ENCODE results near the gene ZG16. TPM values are rescaled to one million over a fixed set of nuclear protein-coding genes. Genes with fewer than 3 reads are reported as not detected.

Gene ZG16
- total RNA-seq, 1 donor from 2014 or later: not detected

Other genes starting within 250 kb of the ZG16 start
- gene SPN, start 115.0 kb upstream of the ZG16 start, total RNA-seq: 5.4 TPM
- gene QPRT, start 99.1 kb upstream of the ZG16 start, total RNA-seq: 26.3 TPM
- gene C16orf54, start 32.3 kb upstream of the ZG16 start, total RNA-seq: 2.2 TPM
- gene KIF22, start 12.5 kb downstream of the ZG16 start, total RNA-seq: 16.9 TPM
- 123 TPM for gene MAZ, start 28.3 kb downstream of the ZG16 start, total RNA-seq
- 26.3 TPM for gene PRRT2, start 33.9 kb downstream of the ZG16 start, total RNA-seq
- 29.7 TPM for gene PAGR1, start 37.9 kb downstream of the ZG16 start, total RNA-seq
- gene MVP, start 42.2 kb downstream of the ZG16 start, total RNA-seq: 123 TPM
- gene CDIPT, start 85.0 kb downstream of the ZG16 start, total RNA-seq: 58.4 TPM
- gene SEZ6L2, start 121.3 kb downstream of the ZG16 start, total RNA-seq: 3.1 TPM
- gene ASPHD1, start 122.2 kb downstream of the ZG16 start, total RNA-seq: 5.0 TPM
- gene KCTD13, start 148.0 kb downstream of the ZG16 start, total RNA-seq: 30.4 TPM
- gene TMEM219, start 183.8 kb downstream of the ZG16 start, total RNA-seq: 82.4 TPM
- gene TAOK2, start 195.6 kb downstream of the ZG16 start, total RNA-seq: 51.8 TPM
- 11.1 TPM for gene HIRIP3, start 217.4 kb downstream of the ZG16 start, total RNA-seq
- 59.2 TPM for gene INO80E, start 218.0 kb downstream of the ZG16 start, total RNA-seq
- gene DOC2A, start 232.8 kb downstream of the ZG16 start, total RNA-seq: 0.67 TPM
- gene C16orf92, start 244.9 kb downstream of the ZG16 start, total RNA-seq: not detected

Data from sciatic nerve (tissue), 1 donor.